ENCODE measurements around the gene ALOX12B. TPM values are rescaled to one million over a fixed set of nuclear protein-coding genes. Genes with fewer than 3 reads are reported as not detected.
"Not testable (repeated sequence)": the region's sequence is repeated elsewhere in the genome, so short reads cannot be mapped to it uniquely, and the experiment has no call there.

Gene ALOX12B
- polyA plus RNA-seq, 12 donors: 0.09 to 0.66 (median 0.49) TPM; not detected in 9

- no peak for DNase-seq
Measured at GRCh38 chr17:8087952-8088230, 375 bp upstream of the ALOX12B start.

GRCh38 chr17:8084250-8084649 is 3.3 kb downstream of the ALOX12B start:
- no peak for DNase-seq

- DNase-seq: no peak
Measured at GRCh38 chr17:8082292-8082691, 5.2 kb downstream of the ALOX12B start.

- DNase-seq: no peak
Measured at GRCh38 chr17:8081876-8082275, 5.6 kb downstream of the ALOX12B start.

- no peak for DNase-seq
Measured at GRCh38 chr17:8080799-8081219, 6.7 kb downstream of the ALOX12B start.

- no peak for DNase-seq
Measured at GRCh38 chr17:8080208-8080798, 7.2 kb downstream of the ALOX12B start.

- peak; percentile 69 for DNase-seq
Measured at GRCh38 chr17:8079291-8080207, 8.0 kb downstream of the ALOX12B start.

GRCh38 chr17:8077939-8078338 is 9.6 kb downstream of the ALOX12B start:
- not testable (repeated sequence) for DNase-seq

GRCh38 chr17:8076502-8077266 is 10.8 kb downstream of the ALOX12B start:
- DNase-seq: no peak

GRCh38 chr17:8075574-8076342 is 11.8 kb downstream of the ALOX12B start:
- no peak for DNase-seq

- no peak for DNase-seq
Measured at GRCh38 chr17:8075081-8075480, 12.4 kb downstream of the ALOX12B start.

- DNase-seq: no peak
Measured at GRCh38 chr17:8074554-8074953, 13.0 kb downstream of the ALOX12B start.

GRCh38 chr17:8073627-8074484 is 13.7 kb downstream of the ALOX12B start:
- DNase-seq: peak; percentile 40

GRCh38 chr17:8072729-8073461 is 14.6 kb downstream of the ALOX12B start:
- DNase-seq: no peak

GRCh38 chr17:8072341-8072728 is 15.2 kb downstream of the ALOX12B start:
- no peak for DNase-seq

- DNase-seq: no peak
Measured at GRCh38 chr17:8071496-8071895, 16.0 kb downstream of the ALOX12B start.

- DNase-seq: no peak
Measured at GRCh38 chr17:8069587-8069860, 18.0 kb downstream of the ALOX12B start.

- DNase-seq: no peak
Measured at GRCh38 chr17:8068736-8069586, 18.6 kb downstream of the ALOX12B start.

GRCh38 chr17:8067806-8068205 is 19.7 kb downstream of the ALOX12B start:
- DNase-seq: no peak
